Hepatocyte (in vitro differentiated cells): Measurements from ENCODE around the gene APEH. TPM values are rescaled to one million over a fixed set of nuclear protein-coding genes. Genes with fewer than 3 reads are reported as not detected.

Experiments used
- DNase-seq: peaks from one replicate; pipeline ENCODE4 v3.0.0-alpha.2; 2016; ENCODE audit warnings: low spot score
- H2AFZ ChIP-seq: fragments of 200-600 bp; sonication (generic); 2 replicates; pipeline ENCODE4 v1.6.0; 2016; ENCODE audit warnings: antibody characterized with exemption, mild to moderate bottlenecking
- H3K27ac ChIP-seq: fragments of 200-600 bp; sonication (generic); 2 replicates; pipeline ENCODE4 v1.5.1; 2016; ENCODE audit warnings: mild to moderate bottlenecking
- H3K27me3 ChIP-seq: fragments of 200-600 bp; sonication (generic); 2 replicates; pipeline ENCODE4 v1.6.1; 2016
- H3K36me3 ChIP-seq: fragments of 200-600 bp; sonication (generic); replicated peaks from 2 replicates; pipeline ENCODE4 v1.5.1; 2016; ENCODE audit warnings: low read depth; ENCODE audit not compliant: insufficient read depth
- H3K4me1 ChIP-seq: fragments of 200-600 bp; sonication (generic); 2 replicates; pipeline ENCODE4 v1.5.1; 2016; ENCODE audit warnings: mild to moderate bottlenecking, moderate library complexity; ENCODE audit not compliant: insufficient read depth
- H3K4me2 ChIP-seq: fragments of 200-600 bp; sonication (generic); 2 replicates; pipeline ENCODE4 v1.6.0; 2016
- H3K4me3 ChIP-seq: fragments of 200-600 bp; sonication (generic); 2 replicates; pipeline ENCODE4 v1.5.1; 2016; ENCODE audit warnings: mild to moderate bottlenecking
- H3K79me2 ChIP-seq: fragments of 200-600 bp; sonication (generic); 2 replicates; pipeline ENCODE4 v1.6.0; 2017; ENCODE audit warnings: mild to moderate bottlenecking
- H3K9me2 ChIP-seq: fragments of 200-600 bp; sonication (generic); replicated peaks from 2 replicates; pipeline ENCODE4 v1.6.0; 2017; ENCODE audit warnings: mild to moderate bottlenecking; ENCODE audit not compliant: insufficient read depth
- H3K9me3 ChIP-seq: fragments of 200-600 bp; sonication (generic); 2 replicates; pipeline ENCODE4 v1.5.1; 2016; ENCODE audit warnings: low read depth, mild to moderate bottlenecking
- H4K20me1 ChIP-seq: fragments of 200-600 bp; sonication (generic); 2 replicates; pipeline ENCODE4 v1.6.0; 2016; ENCODE audit warnings: mild to moderate bottlenecking; ENCODE audit not compliant: insufficient read depth, poor library complexity, severe bottlenecking
- CTCF ChIP-seq: fragments of 200-600 bp; sonication (generic); IDR thresholded peaks from 2 replicates; pipeline ENCODE4 v1.5.1; 2016; ENCODE audit warnings: antibody characterized with exemption, mild to moderate bottlenecking; ENCODE audit not compliant: poor library complexity
- EZH2 ChIP-seq: fragments of 200-600 bp; sonication (generic); IDR thresholded peaks from 2 replicates; pipeline ENCODE4 v1.6.1; 2016; ENCODE audit warnings: antibody characterized with exemption, mild to moderate bottlenecking, borderline replicate concordance
- EZH2phosphoT487 ChIP-seq: fragments of 200-600 bp; sonication (generic); IDR thresholded peaks from one replicate; pipeline ENCODE4 v1.6.1; 2018; ENCODE audit warnings: antibody characterized with exemption, mild to moderate bottlenecking, low read depth, moderate library complexity; ENCODE audit not compliant: unreplicated experiment, severe bottlenecking
- WGBS: methylation state at CpG from one replicate; pipeline ENCODE4 v1.1.6; 2016; ENCODE audit warnings: low lambda C conversion rate; ENCODE audit errors: missing lambda C conversion rate; 5-methylcytosine and 5-hydroxymethylcytosine counted together
- polyA plus RNA-seq: library from polyadenylated mRNA; unstranded; fragments of >200 nt; fragmentation: Nextera tagmentation; extraction: Ambion mirVana; gene quantifications from 2 replicates; pipeline ENCODE4 v1.2.1, GENCODE V29; 2016
- total RNA-seq: library from RNA; depleted of rRNA; stranded (reverse); fragments of >200 nt; gene quantifications from 2 replicates; pipeline ENCODE4 v1.2.3, GENCODE V29; 2014

The APEH gene
- total and polyA plus RNA-seq, 2 experiments from 2014 or later, result 120 to 148 TPM

GRCh38 chr3:49650637-49651036 lies 23.5 kb upstream of the APEH start:
- TF ChIP-seq EZH2phosphoT487, result no peak
- no peak for TF ChIP-seq CTCF

GRCh38 chr3:49652218-49652902 lies 21.8 kb upstream of the APEH start:
- no peak overlapping the region for H3K27ac ChIP-seq
- WGBS, result 93% methylated on average over 34 of the region's 36 CpGs
- no peak for DNase-seq
- TF ChIP-seq EZH2, result no peak
- TF ChIP-seq EZH2phosphoT487, result no peak
- no peak for TF ChIP-seq CTCF
- no peak overlapping the region for H2AFZ ChIP-seq
- peaks cover 4% of the 10 kb centered on the region for H3K4me1 ChIP-seq
- H3K4me2 ChIP-seq, result no peak overlapping the region
- no peaks in the 10 kb centered on the region for H3K9me3 ChIP-seq
- no peaks in the 10 kb centered on the region for H3K27me3 ChIP-seq
- no peaks in the 10 kb centered on the region for H3K9me2 ChIP-seq
- H3K36me3 ChIP-seq, result no peaks in the 10 kb centered on the region
- H3K79me2 ChIP-seq, result no peaks in the 10 kb centered on the region
- H4K20me1 ChIP-seq, result no peaks in the 10 kb centered on the region
- H3K4me3 ChIP-seq, result no peak overlapping the region

More at GRCh38 chr3:49650637-49651036, 23.5 kb upstream of the APEH start:
- Histone ChIP-seq H3K9me3 (no peaks in the 10 kb centered on the region), H3K27ac (no peak overlapping the region), H3K4me3 (no peak overlapping the region), H4K20me1 (no peaks in the 10 kb centered on the region), H3K79me2 (no peaks in the 10 kb centered on the region), H3K4me2 (no peak overlapping the region), H2AFZ (no peak overlapping the region), H3K9me2 (no peaks in the 10 kb centered on the region), H3K27me3 (no peaks in the 10 kb centered on the region), H3K4me1 (peaks cover 4% of the 10 kb centered on the region), H3K36me3 (no peaks in the 10 kb centered on the region)
- DNase-seq, result no peak
- 81% methylated on average over 8 of the region's 8 CpGs for WGBS

- WGBS, result 89% methylated on average over 21 of the region's 21 CpGs
- no peaks in the 10 kb centered on the region for H3K9me3 ChIP-seq
- no peak for DNase-seq
- no peak overlapping the region for H2AFZ ChIP-seq
- H3K4me1 ChIP-seq, result peaks cover 3% of the 10 kb centered on the region
- no peak overlapping the region for H3K27ac ChIP-seq
- H4K20me1 ChIP-seq, result no peaks in the 10 kb centered on the region
- H3K4me2 ChIP-seq, result no peak overlapping the region
- no peaks in the 10 kb centered on the region for H3K36me3 ChIP-seq
- no peaks in the 10 kb centered on the region for H3K9me2 ChIP-seq
- TF ChIP-seq CTCF, result no peak
- TF ChIP-seq EZH2, result no peak
- TF ChIP-seq EZH2phosphoT487, result no peak
- no peaks in the 10 kb centered on the region for H3K79me2 ChIP-seq
- H3K27me3 ChIP-seq, result no peaks in the 10 kb centered on the region
- no peak overlapping the region for H3K4me3 ChIP-seq
Observed at GRCh38 chr3:49652903-49653415, 21.2 kb upstream of the APEH start.
